NCI-H526 treated with DMSO at 0.1 percent for 48 hours (cell line): ENCODE measurements around the gene PON1.
A peak's percentile ranks its signal among the peaks of the same experiment; 100 is the strongest.

Experiments used
- DNase-seq: peaks from one replicate; lab custom pipeline; 2025; lab: John Stamatoyannopoulos, UW

Gene PON1

GRCh38 chr7:95324431-95324830, at the start of gene PON1:
Gene PON1 (minus strand): TSS chr7:95324532. CDS start chr7:95324475, 57 bp downstream.
- no peak for DNase-seq

GRCh38 chr7:95373323-95373722, 49.0 kb upstream of the PON1 start:
- no peak for DNase-seq

- no peak for DNase-seq
Measured at GRCh38 chr7:95368235-95368634, 43.9 kb upstream of the PON1 start.

GRCh38 chr7:95367606-95368005, 43.3 kb upstream of the PON1 start:
- DNase-seq, result peak; percentile 14

- no peak for DNase-seq
Measured at GRCh38 chr7:95365151-95365550, 40.8 kb upstream of the PON1 start.

GRCh38 chr7:95357623-95358022, 33.3 kb upstream of the PON1 start:
- DNase-seq, result no peak

- DNase-seq, result no peak
Measured at GRCh38 chr7:95342642-95343307, 18.4 kb upstream of the PON1 start.

GRCh38 chr7:95342029-95342428, 17.7 kb upstream of the PON1 start:
- no peak for DNase-seq

- no peak for DNase-seq
Measured at GRCh38 chr7:95340491-95340890, 16.2 kb upstream of the PON1 start.

GRCh38 chr7:95338832-95339231, 14.5 kb upstream of the PON1 start:
- DNase-seq, result no peak

GRCh38 chr7:95335093-95335492, 10.8 kb upstream of the PON1 start:
- no peak for DNase-seq

- no peak for DNase-seq
Measured at GRCh38 chr7:95334447-95334846, 10.1 kb upstream of the PON1 start.

GRCh38 chr7:95330961-95331337, 6.6 kb upstream of the PON1 start:
- no peak for DNase-seq

- no peak for DNase-seq
Measured at GRCh38 chr7:95330204-95330960, 6.0 kb upstream of the PON1 start.

GRCh38 chr7:95327356-95327755, 3.0 kb upstream of the PON1 start:
- DNase-seq, result no peak

- DNase-seq, result no peak
Measured at GRCh38 chr7:95323410-95324129, 762 bp downstream of the PON1 start.

- DNase-seq, result no peak
Measured at GRCh38 chr7:95322854-95323253, 1.5 kb downstream of the PON1 start.

GRCh38 chr7:95322396-95322795, 1.9 kb downstream of the PON1 start:
- no peak for DNase-seq

GRCh38 chr7:95321720-95322119, 2.6 kb downstream of the PON1 start:
- DNase-seq, result no peak

- no peak for DNase-seq
Measured at GRCh38 chr7:95320651-95321050, 3.7 kb downstream of the PON1 start.

GRCh38 chr7:95319570-95319969, 4.8 kb downstream of the PON1 start:
- DNase-seq, result no peak

GRCh38 chr7:95318501-95319100, 5.7 kb downstream of the PON1 start:
- DNase-seq, result no peak

GRCh38 chr7:95317966-95318365, 6.4 kb downstream of the PON1 start:
- DNase-seq, result no peak
